22Rv1 (cell line): ENCODE results near the gene PKD2.

Experiments
- ZFX ChIP-seq: fragments of 450-650 bp; IDR thresholded peaks from 2 replicates; pipeline ENCODE4 v1.6.1; 2017; ENCODE audit warnings: antibody characterized with exemption, borderline replicate concordance
- TF ChIP-seq, protein P1 (sequence below): fragments of 450-650 bp; IDR thresholded peaks from 2 replicates; pipeline ENCODE4 v1.5.1; 2017; ENCODE audit warnings: mild to moderate bottlenecking

DNA sequence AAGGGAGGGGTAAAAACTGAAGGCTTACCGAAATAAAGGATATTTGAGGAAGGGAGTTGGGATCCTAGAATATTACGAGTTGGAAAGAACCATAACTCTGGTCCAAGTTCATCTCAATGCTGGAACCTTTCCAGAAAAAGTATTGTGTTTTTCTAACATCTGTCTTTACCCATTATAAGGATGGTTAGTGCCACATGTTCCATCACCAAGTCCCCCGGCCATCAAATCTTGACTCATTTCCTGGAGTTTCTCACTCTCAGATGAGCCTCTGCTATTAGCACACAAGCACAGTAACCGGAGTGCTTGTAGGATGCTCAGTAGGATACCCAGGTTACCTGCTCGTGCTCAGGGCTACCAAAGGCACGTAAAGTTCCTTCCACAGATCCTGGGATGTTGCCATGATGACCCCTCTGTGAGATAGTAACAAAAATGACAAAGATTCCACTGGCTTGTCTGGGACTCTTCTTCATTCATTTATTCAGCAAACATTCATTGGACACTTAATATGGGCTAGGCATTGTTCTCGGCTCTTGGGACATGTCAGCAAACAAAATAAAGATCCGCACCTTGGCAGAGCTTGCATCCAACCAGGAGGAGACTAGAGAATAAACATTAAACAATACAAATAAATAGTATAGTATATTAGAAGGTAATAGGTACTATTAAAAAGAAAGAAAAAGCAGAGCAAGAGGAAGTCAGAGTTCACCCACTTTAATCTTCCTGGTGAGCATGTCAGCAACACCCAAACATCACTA, 36.3 kb downstream of the PKD2 start:
- TF ChIP-seq, protein P1, sequence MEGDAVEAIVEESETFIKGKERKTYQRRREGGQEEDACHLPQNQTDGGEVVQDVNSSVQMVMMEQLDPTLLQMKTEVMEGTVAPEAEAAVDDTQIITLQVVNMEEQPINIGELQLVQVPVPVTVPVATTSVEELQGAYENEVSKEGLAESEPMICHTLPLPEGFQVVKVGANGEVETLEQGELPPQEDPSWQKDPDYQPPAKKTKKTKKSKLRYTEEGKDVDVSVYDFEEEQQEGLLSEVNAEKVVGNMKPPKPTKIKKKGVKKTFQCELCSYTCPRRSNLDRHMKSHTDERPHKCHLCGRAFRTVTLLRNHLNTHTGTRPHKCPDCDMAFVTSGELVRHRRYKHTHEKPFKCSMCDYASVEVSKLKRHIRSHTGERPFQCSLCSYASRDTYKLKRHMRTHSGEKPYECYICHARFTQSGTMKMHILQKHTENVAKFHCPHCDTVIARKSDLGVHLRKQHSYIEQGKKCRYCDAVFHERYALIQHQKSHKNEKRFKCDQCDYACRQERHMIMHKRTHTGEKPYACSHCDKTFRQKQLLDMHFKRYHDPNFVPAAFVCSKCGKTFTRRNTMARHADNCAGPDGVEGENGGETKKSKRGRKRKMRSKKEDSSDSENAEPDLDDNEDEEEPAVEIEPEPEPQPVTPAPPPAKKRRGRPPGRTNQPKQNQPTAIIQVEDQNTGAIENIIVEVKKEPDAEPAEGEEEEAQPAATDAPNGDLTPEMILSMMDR, result no peak
- no peak for TF ChIP-seq ZFX
